OCI-LY3 (cell line): Measurements from ENCODE around the gene OR51B4.
"Not testable (repeated sequence)": the region's sequence is repeated elsewhere in the genome, so short reads cannot be mapped to it uniquely, and the experiment has no call there.

Experiments used
- H2AFZ ChIP-seq: fragments of 200-600, 300-600 bp; shearing (Covaris generic); 2 replicates; pipeline ENCODE4 v1.6.0; 2014; ENCODE audit warnings: antibody characterized with exemption, low read depth, low read length
- H3K27ac ChIP-seq: fragments of 200-600, 300-600 bp; sonication (generic); 2 replicates; pipeline ENCODE4 v1.5.1; 2014; ENCODE audit warnings: mild to moderate bottlenecking, low read length, moderate library complexity, mixed read lengths
- H3K27me3 ChIP-seq: fragments of 200-600, 300-600 bp; sonication (generic); 2 replicates; pipeline ENCODE4 v1.6.1; 2014; ENCODE audit warnings: low read depth, low read length, mixed read lengths
- H3K36me3 ChIP-seq: fragments of 200-600, 300-600 bp; sonication (generic); replicated peaks from 2 replicates; pipeline ENCODE3; 2014; ENCODE audit warnings: low read depth, low read length, mixed read lengths
- H3K4me1 ChIP-seq: fragments of 300-600, 200-600 bp; sonication (generic); 2 replicates; pipeline ENCODE4 v1.6.1; 2014; ENCODE audit warnings: low read length, mixed read lengths
- H3K4me2 ChIP-seq: fragments of 200-600, 300-600 bp; sonication (generic); 2 replicates; pipeline ENCODE4 v1.6.1; 2014; ENCODE audit warnings: low read length, mixed read lengths
- H3K4me3 ChIP-seq: fragments of 300-600, 200-600 bp; sonication (generic); 2 replicates; pipeline ENCODE4 v1.5.1; 2014; ENCODE audit warnings: antibody characterized with exemption, mild to moderate bottlenecking, low read length, moderate library complexity
- H3K79me2 ChIP-seq: fragments of 300-600, 200-600 bp; shearing (Covaris generic); 2 replicates; pipeline ENCODE4 v1.6.1; 2014; ENCODE audit warnings: mild to moderate bottlenecking, low read length, mixed read lengths
- H3K9ac ChIP-seq: fragments of 300-600, 200-600 bp; shearing (Covaris generic); 2 replicates; pipeline ENCODE4 v1.6.0; 2014; ENCODE audit warnings: mild to moderate bottlenecking, low read length, moderate library complexity
- H3K9me3 ChIP-seq: fragments of 200-600, 300-600 bp; shearing (Covaris generic); 2 replicates; pipeline ENCODE4 v1.6.1; 2014; ENCODE audit warnings: low read length, mixed read lengths; ENCODE audit not compliant: insufficient read depth
- H4K20me1 ChIP-seq: fragments of 200-600, 300-600 bp; sonication (generic); 2 replicates; pipeline ENCODE4 v1.6.1; 2016; ENCODE audit warnings: low read length, mixed read lengths; ENCODE audit not compliant: insufficient read depth
- CTCF ChIP-seq: fragments of 200-600, 300-600 bp; sonication (generic); IDR thresholded peaks from 2 replicates; pipeline ENCODE4 v1.5.1; 2014; ENCODE audit warnings: antibody characterized with exemption, low read length, low read depth
- EZH2phosphoT487 ChIP-seq: fragments of 200-600 bp; shearing (Covaris generic); IDR thresholded peaks from 2 replicates; pipeline ENCODE4 v1.6.1; 2018; ENCODE audit warnings: antibody characterized with exemption, mixed run types, low read depth

The OR51B4 gene

GRCh38 chr11:5336331-5336730 is 34.6 kb upstream of the OR51B4 start:
- no peak for TF ChIP-seq CTCF
- no peak for TF ChIP-seq EZH2phosphoT487
- no peak overlapping the region for H3K4me2 ChIP-seq
- no peaks in the 10 kb centered on the region for H3K79me2 ChIP-seq
- H4K20me1 ChIP-seq: no peaks in the 10 kb centered on the region
- H3K4me3 ChIP-seq: no peak overlapping the region
- peaks cover 38% of the 10 kb centered on the region for H3K4me1 ChIP-seq
- no peak overlapping the region for H3K9ac ChIP-seq
- H3K27ac ChIP-seq: no peak overlapping the region
- no peak overlapping the region for H2AFZ ChIP-seq
- H3K27me3 ChIP-seq: no peaks in the 10 kb centered on the region
- H3K9me3 ChIP-seq: no peaks in the 10 kb centered on the region
- H3K36me3 ChIP-seq: no peaks in the 10 kb centered on the region

DNA sequence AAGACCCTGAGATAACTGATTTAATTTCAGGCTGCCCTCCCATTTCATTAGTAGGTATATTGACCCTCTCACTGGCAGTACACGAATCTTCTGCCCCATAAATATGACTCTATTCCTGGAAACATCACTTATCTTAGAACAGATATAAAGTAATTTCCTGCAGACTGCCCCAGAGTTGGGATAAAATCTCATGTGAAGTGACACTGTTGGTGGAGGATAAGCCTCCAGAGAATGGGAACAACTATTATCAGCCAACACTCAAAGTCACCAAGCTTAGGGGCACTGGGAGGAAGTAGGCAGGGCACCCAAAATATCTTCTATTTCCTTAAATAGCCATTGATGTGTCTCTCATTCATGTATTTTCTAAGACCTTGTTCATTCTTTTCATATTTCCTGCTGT is 33.4 kb upstream of the OR51B4 start:
- Histone ChIP-seq H3K4me1 (peaks cover 26% of the 10 kb centered on the region), H3K27me3 (no peaks in the 10 kb centered on the region), H3K9me3 (no peaks in the 10 kb centered on the region), H3K9ac (no peak overlapping the region), H3K36me3 (no peaks in the 10 kb centered on the region), H3K4me2 (no peak overlapping the region), H4K20me1 (no peaks in the 10 kb centered on the region), H2AFZ (no peak overlapping the region), H3K79me2 (no peaks in the 10 kb centered on the region), H3K4me3 (no peak overlapping the region), H3K27ac (no peak overlapping the region)
- TF ChIP-seq CTCF: no peak
- TF ChIP-seq EZH2phosphoT487: no peak

- TF ChIP-seq EZH2phosphoT487: no peak
- TF ChIP-seq CTCF: no peak
- H3K4me1 ChIP-seq: no peaks in the 10 kb centered on the region
- no peaks in the 10 kb centered on the region for H3K27me3 ChIP-seq
- no peak within 1 kb of the TSS for H3K9ac ChIP-seq
- H3K4me2 ChIP-seq: no peak within 1 kb of the TSS
- H3K27ac ChIP-seq: no peak within 1 kb of the TSS
- H2AFZ ChIP-seq: no peak within 1 kb of the TSS
- H3K36me3 ChIP-seq: no peaks in the 10 kb centered on the region
- H3K9me3 ChIP-seq: no peaks in the 10 kb centered on the region
- H4K20me1 ChIP-seq: no peaks in the 10 kb centered on the region
- H3K4me3 ChIP-seq: no peak within 1 kb of the TSS
- H3K79me2 ChIP-seq: no peaks in the 10 kb centered on the region
Measured at GRCh38 chr11:5324197-5324596, 22.5 kb upstream of the OR51B4 start, which contains the start of gene OR51B2. Gene OR51B2, minus strand, starts transcription at chr11:5324297. Its CDS starts 0 bp downstream, at chr11:5324297.

GRCh38 chr11:5317292-5317691 is 15.5 kb upstream of the OR51B4 start:
- TF ChIP-seq EZH2phosphoT487 (no peak), CTCF (no peak)
- H2AFZ ChIP-seq: no peak overlapping the region
- H3K4me2 ChIP-seq: no peak overlapping the region
- no peak overlapping the region for H3K4me3 ChIP-seq
- H4K20me1 ChIP-seq: no peaks in the 10 kb centered on the region
- H3K4me1 ChIP-seq: no peaks in the 10 kb centered on the region
- no peak overlapping the region for H3K9ac ChIP-seq
- H3K79me2 ChIP-seq: no peaks in the 10 kb centered on the region
- H3K27ac ChIP-seq: no peak overlapping the region
- H3K9me3 ChIP-seq: no peaks in the 10 kb centered on the region
- no peaks in the 10 kb centered on the region for H3K27me3 ChIP-seq
- H3K36me3 ChIP-seq: no peaks in the 10 kb centered on the region

DNA sequence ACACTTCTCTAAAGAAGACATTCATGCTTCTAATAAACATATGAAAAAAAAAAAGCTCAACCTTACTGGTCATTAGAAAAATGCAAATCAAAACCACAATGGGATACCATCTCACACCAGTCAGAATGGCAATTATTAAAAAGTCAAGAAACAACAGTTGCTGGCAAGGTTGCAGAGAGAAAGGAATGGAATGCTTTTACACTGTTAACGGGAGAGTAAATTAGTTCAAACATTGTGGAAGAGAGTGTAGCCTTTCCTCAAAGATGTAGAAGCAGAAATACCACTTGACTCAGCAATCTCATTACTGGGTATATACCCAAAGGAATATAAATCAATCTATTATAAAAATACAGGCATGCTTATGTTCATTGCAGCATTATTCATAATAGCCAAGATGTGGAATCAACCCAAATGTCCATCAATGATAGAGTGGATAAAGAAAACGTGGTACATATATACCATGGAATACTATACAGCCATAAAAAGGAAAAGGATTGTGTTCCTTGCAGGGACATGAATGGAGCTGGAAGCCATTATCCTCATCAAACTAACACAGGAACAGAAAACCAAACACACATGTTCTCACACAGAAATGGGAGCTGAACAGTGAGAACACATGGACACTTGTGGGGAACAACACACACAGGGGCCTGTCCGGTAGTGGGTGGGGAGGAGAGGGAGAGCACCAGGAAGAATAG is 11.7 kb upstream of the OR51B4 start:
- H3K9ac ChIP-seq, H3K9me3 ChIP-seq, H3K4me1 ChIP-seq, H3K79me2 ChIP-seq, H3K27ac ChIP-seq, H2AFZ ChIP-seq, H3K4me3 ChIP-seq, H4K20me1 ChIP-seq, H3K36me3 ChIP-seq, H3K4me2 ChIP-seq, H3K27me3 ChIP-seq: not testable (repeated sequence)
